Chondrocyte (in vitro differentiated cells): ENCODE measurements around the gene LANCL1. TPM values are rescaled to one million over a fixed set of nuclear protein-coding genes. Genes with fewer than 3 reads are reported as not detected.
"Not testable (repeated sequence)": the region's sequence is repeated elsewhere in the genome, so short reads cannot be mapped to it uniquely, and the experiment has no call there.

Experiments used
- DNase-seq: peaks from one replicate; pipeline ENCODE4 v3.0.0; 2021; ENCODE audit warnings: mixed read lengths, low spot score
- H3K27ac Mint-ChIP-seq: one replicate; pipeline ENCODE4 v1.8.0; 2021; ENCODE audit warnings: mild to moderate bottlenecking, moderate library complexity, mixed read lengths; ENCODE audit not compliant: unreplicated experiment
- H3K27me3 Mint-ChIP-seq: 2 replicates; pipeline ENCODE4 v1.8.0; 2021; ENCODE audit warnings: low read depth, mixed read lengths
- H3K36me3 Mint-ChIP-seq: 2 replicates; pipeline ENCODE4 v1.8.0; 2021; ENCODE audit warnings: low read depth, mixed read lengths
- H3K4me1 Mint-ChIP-seq: 2 replicates; pipeline ENCODE4 v1.8.0; 2021; ENCODE audit warnings: low read depth, mild to moderate bottlenecking, mixed read lengths
- H3K4me3 Mint-ChIP-seq: one replicate; pipeline ENCODE4 v1.8.0; 2021; ENCODE audit warnings: mild to moderate bottlenecking, moderate library complexity, mixed read lengths; ENCODE audit not compliant: unreplicated experiment
- H3K9me3 Mint-ChIP-seq: 2 replicates; pipeline ENCODE4 v1.8.0; 2021; ENCODE audit warnings: low read depth, mixed read lengths
- CTCF ChIP-seq: fragments of 200-600 bp; sonication (generic); IDR thresholded peaks from 2 replicates; pipeline ENCODE4 v1.5.0; 2021; ENCODE audit warnings: antibody characterized with exemption, mild to moderate bottlenecking, moderate library complexity
- total RNA-seq: library from RNA; stranded (reverse); gene quantifications from 3 replicates; pipeline ENCODE4 v1.2.1, GENCODE V29; 2021

LANCL1 gene
- total RNA-seq, 1 donor from 2014 or later: 52.1 TPM

GRCh38 chr2:210428393-210429179 is 48.0 kb downstream of the LANCL1 start:
- H3K36me3 Mint-ChIP-seq: peaks cover 42% of the 10 kb centered on the region
- H3K4me3 Mint-ChIP-seq: no peak overlapping the region
- H3K27me3 Mint-ChIP-seq: no peaks in the 10 kb centered on the region

GRCh38 chr2:210427309-210427708 is 49.2 kb downstream of the LANCL1 start:
- H3K9me3 Mint-ChIP-seq: peaks cover 41% of the 10 kb centered on the region
- peaks cover 42% of the 10 kb centered on the region for H3K36me3 Mint-ChIP-seq
- H3K27me3 Mint-ChIP-seq, H3K4me1 Mint-ChIP-seq, DNase-seq, H3K27ac Mint-ChIP-seq, H3K4me3 Mint-ChIP-seq: not testable (repeated sequence)

More at GRCh38 chr2:210428393-210429179, 48.0 kb downstream of the LANCL1 start:
- no peak for DNase-seq
- Mint-ChIP-seq H3K4me1 (no peaks in the 10 kb centered on the region), H3K27ac (no peak overlapping the region), H3K9me3 (peaks cover 41% of the 10 kb centered on the region)
- TF ChIP-seq CTCF: no peak

- Mint-ChIP-seq H3K4me1 (peaks cover 9% of the 10 kb centered on the region), H3K9me3 (peaks cover 28% of the 10 kb centered on the region), H3K36me3 (peaks cover 18% of the 10 kb centered on the region), H3K4me3 (no peak overlapping the region), H3K27me3 (peaks cover 17% of the 10 kb centered on the region), H3K27ac (no peak overlapping the region)
- TF ChIP-seq CTCF: no peak
- no peak for DNase-seq
Measured at GRCh38 chr2:210422366-210422765, 54.2 kb downstream of the LANCL1 start.

GRCh38 chr2:210421916-210422315 is 54.6 kb downstream of the LANCL1 start:
- Mint-ChIP-seq H3K4me3 (no peak overlapping the region), H3K27me3 (peaks cover 20% of the 10 kb centered on the region), H3K4me1 (peaks cover 9% of the 10 kb centered on the region), H3K27ac (no peak overlapping the region), H3K9me3 (peaks cover 24% of the 10 kb centered on the region), H3K36me3 (peaks cover 17% of the 10 kb centered on the region)
- no peak for TF ChIP-seq CTCF
- DNase-seq: no peak

DNA sequence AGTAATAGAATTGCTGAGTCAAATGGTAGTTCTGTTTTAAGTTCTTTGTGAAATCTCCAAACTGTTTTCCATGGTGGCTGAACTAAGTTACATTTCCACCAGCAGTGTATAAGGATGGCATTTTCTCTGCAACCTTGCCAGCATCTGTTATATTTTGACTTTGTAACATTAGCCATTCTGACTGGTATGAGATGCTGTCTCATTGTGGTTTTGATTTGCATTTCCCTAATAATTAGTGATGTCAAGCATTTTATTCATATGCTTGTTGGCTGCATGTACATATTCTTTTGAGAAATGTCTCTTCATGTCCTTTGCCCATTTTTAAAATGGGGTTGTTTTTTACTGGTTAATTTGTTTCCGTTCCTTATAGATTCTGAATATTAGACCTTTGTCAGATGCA is 63.9 kb downstream of the LANCL1 start:
- H3K4me3 Mint-ChIP-seq: no peak overlapping the region
- H3K27ac Mint-ChIP-seq: no peak overlapping the region
- no peak for DNase-seq
- no peak for TF ChIP-seq CTCF
- no peaks in the 10 kb centered on the region for H3K4me1 Mint-ChIP-seq
- H3K36me3 Mint-ChIP-seq: peaks cover 8% of the 10 kb centered on the region
- peaks cover 19% of the 10 kb centered on the region for H3K9me3 Mint-ChIP-seq
- H3K27me3 Mint-ChIP-seq: peaks cover 43% of the 10 kb centered on the region

DNA sequence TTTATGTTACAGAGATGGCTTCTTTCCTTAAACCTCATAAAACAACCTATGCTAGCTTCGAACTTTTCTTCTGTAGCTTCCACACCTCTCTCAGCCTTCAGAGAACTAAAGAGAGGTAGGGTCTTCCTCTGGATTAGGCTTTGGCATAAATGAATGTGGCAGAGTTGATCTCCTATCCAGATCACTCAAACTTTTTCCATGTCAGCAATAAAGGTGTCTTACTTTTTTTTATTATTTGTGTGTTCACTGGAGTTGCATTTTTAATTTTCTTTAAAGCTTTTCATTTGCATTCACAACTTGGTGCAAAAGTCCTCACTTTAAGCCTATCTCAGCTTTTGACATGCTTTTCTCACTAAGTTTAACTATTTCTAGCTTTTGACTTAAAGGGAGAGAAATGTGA is 66.0 kb downstream of the LANCL1 start:
- H3K4me3 Mint-ChIP-seq: no peak overlapping the region
- no peaks in the 10 kb centered on the region for H3K4me1 Mint-ChIP-seq

More for the DNA sequence above, 66.0 kb downstream of the LANCL1 start:
- Mint-ChIP-seq H3K27me3 (peaks cover 29% of the 10 kb centered on the region), H3K36me3 (peaks cover 8% of the 10 kb centered on the region), H3K9me3 (peaks cover 17% of the 10 kb centered on the region), H3K27ac (no peak overlapping the region)
- TF ChIP-seq CTCF: no peak
- no peak for DNase-seq
